WTC11 (cell line): ENCODE results near the gene TJAP1. TPM values are rescaled to one million over a fixed set of nuclear protein-coding genes. Genes with fewer than 3 reads are reported as not detected.

Source experiments
- ATAC-seq: fragments of 200-7000 bp; cut with Tn5 transposase; 2 replicates; pipeline ENCODE4 v1.10.0; 2021; ENCODE audit warnings: mild to moderate bottlenecking, moderate library complexity
- CTCF ChIA-PET: fragments of 300-600 bp; sonication (Branson Sonifier 250); formaldehyde crosslinking; loops from one replicate; lab custom pipeline; 2021; ENCODE audit warnings: antibody characterized with exemption; lab: Charles Lee
- POLR2A ChIA-PET: fragments of 350-600 bp; sonication (Branson Sonifier 250); formaldehyde crosslinking; loops from one replicate; lab custom pipeline; 2021; ENCODE audit warnings: antibody characterized with exemption; lab: Charles Lee
- DNase-seq: peaks from one replicate; pipeline ENCODE4 v3.0.0; 2021; ENCODE audit warnings: low spot score
- H3K27ac Mint-ChIP-seq: 2 replicates; pipeline ENCODE4 v1.8.0; 2021; ENCODE audit warnings: mixed read lengths
- H3K27me3 Mint-ChIP-seq: 2 replicates; pipeline ENCODE4 v1.8.0; 2021; ENCODE audit warnings: low read depth, mild to moderate bottlenecking, moderate library complexity, mixed read lengths
- H3K36me3 Mint-ChIP-seq: 2 replicates; pipeline ENCODE4 v1.8.0; 2021; ENCODE audit warnings: mixed read lengths
- H3K4me1 Mint-ChIP-seq: 2 replicates; pipeline ENCODE4 v1.8.0; 2022; ENCODE audit warnings: mixed read lengths
- H3K4me3 Mint-ChIP-seq: 2 replicates; pipeline ENCODE4 v1.8.0; 2021; ENCODE audit warnings: mild to moderate bottlenecking, moderate library complexity, mixed read lengths
- H3K9me3 Mint-ChIP-seq: 2 replicates; pipeline ENCODE4 v1.8.0; 2021; ENCODE audit warnings: mixed read lengths
- AR ChIP-seq: fragments of 250-450 bp; sonication (Bioruptor Pico); IDR thresholded peaks from 2 replicates; pipeline ENCODE4 v1.9.0; 2021; ENCODE audit warnings: mild to moderate bottlenecking
- CDX4 ChIP-seq: fragments of 250-450 bp; sonication (Bioruptor Pico); IDR thresholded peaks from 2 replicates; pipeline ENCODE4 v1.9.0; 2021; ENCODE audit warnings: moderate library complexity, mild to moderate bottlenecking, inconsistent platforms, borderline replicate concordance
- CTCF ChIP-seq: fragments of 200-600 bp; IDR thresholded peaks from 2 replicates; pipeline ENCODE4 v1.8.0; 2022; ENCODE audit warnings: antibody characterized with exemption
- E2F5 ChIP-seq: sonication (generic); formaldehyde crosslinking; IDR thresholded peaks from 2 replicates; pipeline ENCODE4 v1.8.1; 2022; ENCODE audit warnings: mild to moderate bottlenecking, moderate library complexity, missing genetic modification reagents
- ESRRA ChIP-seq: sonication (generic); formaldehyde crosslinking; IDR thresholded peaks from 2 replicates; pipeline ENCODE4 v1.8.1; 2022; ENCODE audit warnings: mild to moderate bottlenecking, missing genetic modification reagents, borderline replicate concordance
- HMGA2 ChIP-seq: fragments of 250-450 bp; sonication (Bioruptor Pico); IDR thresholded peaks from 2 replicates; pipeline ENCODE4 v1.4.0; 2021; ENCODE audit warnings: mild to moderate bottlenecking, moderate library complexity
- JUN ChIP-seq: sonication (generic); formaldehyde crosslinking; IDR thresholded peaks from 2 replicates; pipeline ENCODE4 v1.8.0; 2023; ENCODE audit warnings: mild to moderate bottlenecking, missing genetic modification reagents
- MYBL2 ChIP-seq: sonication (generic); formaldehyde crosslinking; IDR thresholded peaks from 2 replicates; pipeline ENCODE4 v1.8.1; 2023; ENCODE audit warnings: mild to moderate bottlenecking, moderate library complexity, missing genetic modification reagents
- NFYB ChIP-seq: sonication (generic); formaldehyde crosslinking; conservative IDR thresholded peaks from 2 replicates; pipeline ENCODE4 v1.8.0; 2022; ENCODE audit warnings: low read depth, missing genetic modification reagents
- SMAD4 ChIP-seq: sonication (generic); formaldehyde crosslinking; IDR thresholded peaks from 2 replicates; pipeline ENCODE4 v1.8.0; 2022; ENCODE audit warnings: mild to moderate bottlenecking, missing genetic modification reagents
- TEAD1 ChIP-seq: sonication (generic); formaldehyde crosslinking; IDR thresholded peaks from 2 replicates; pipeline ENCODE4 v1.8.0; 2022; ENCODE audit warnings: mild to moderate bottlenecking, missing genetic modification reagents
- USF1 ChIP-seq: sonication (generic); formaldehyde crosslinking; IDR thresholded peaks from 2 replicates; pipeline ENCODE4 v1.8.0; 2022; ENCODE audit warnings: mild to moderate bottlenecking, missing genetic modification reagents
- USF2 ChIP-seq: sonication (generic); formaldehyde crosslinking; IDR thresholded peaks from 2 replicates; pipeline ENCODE4 v1.8.1; 2023; ENCODE audit warnings: mild to moderate bottlenecking, missing genetic modification reagents, moderate library complexity
- ZNF425 ChIP-seq: fragments of 250-450 bp; sonication (Bioruptor Pico); conservative IDR thresholded peaks from 2 replicates; pipeline ENCODE4 v1.9.0; 2021; ENCODE audit warnings: mild to moderate bottlenecking
- total RNA-seq: library from RNA; stranded (reverse); gene quantifications from 3 replicates; pipeline ENCODE4 v1.2.3, GENCODE V29; 2021

Gene TJAP1
- total RNA-seq, 1 experiment from 2014 or later = 40.4 TPM

- Mint-ChIP-seq H3K4me1 (no peaks in the 10 kb centered on the region), H3K4me3 (no peak overlapping the region), H3K27me3 (no peaks in the 10 kb centered on the region), H3K36me3 (peaks cover 7% of the 10 kb centered on the region), H3K9me3 (no peaks in the 10 kb centered on the region), H3K27ac (no peak overlapping the region)
- TF ChIP-seq TEAD1 (CRISPR knock-in tag) = no peak
- TF ChIP-seq AR (CRISPR knock-in tag) = no peak
- no peak for TF ChIP-seq SMAD4 (CRISPR knock-in tag)
- TF ChIP-seq HMGA2 (CRISPR knock-in tag) = no peak
- TF ChIP-seq ZNF425 = no peak
- no peak for TF ChIP-seq ESRRA (CRISPR knock-in tag)
- ATAC-seq (no peak), DNase-seq (no peak)
- ChIA-PET POLR2A (no interaction called here), CTCF (interaction anchor here (2.2 kb wide), 1 partner anchor 54 kb away, joined by 6 read pairs; no protein-coding TSS in a partner anchor)
Observed at GRCh38 chr6:43442935-43443334, 34.4 kb upstream of the TJAP1 start.

- Mint-ChIP-seq H3K4me3 (no peak overlapping the region), H3K9me3 (no peaks in the 10 kb centered on the region), H3K27me3 (no peaks in the 10 kb centered on the region), H3K27ac (no peak overlapping the region), H3K36me3 (peaks cover 9% of the 10 kb centered on the region), H3K4me1 (no peaks in the 10 kb centered on the region)
- no peak for DNase-seq
- ChIA-PET POLR2A (no interaction called here), CTCF (interaction anchor here (1.2 to 2.2 kb wide), 3 partner anchors 11 to 63 kb away, joined by 3 to 6 read pairs (median 4); partner anchors contain the start of gene DLK2)
- ATAC-seq = no peak
- TF ChIP-seq USF2 (CRISPR knock-in tag) (no peak), CDX4 (CRISPR knock-in tag) (no peak), JUN (CRISPR knock-in tag) (no peak), E2F5 (CRISPR knock-in tag) (no peak), NFYB (CRISPR knock-in tag) (no peak), MYBL2 (CRISPR knock-in tag) (no peak)
Observed at GRCh38 chr6:43444036-43444435, 33.3 kb upstream of the TJAP1 start.

- TF ChIP-seq CTCF (no peak), USF1 (CRISPR knock-in tag) (no peak), MYBL2 (CRISPR knock-in tag) (no peak)
- H3K27me3 Mint-ChIP-seq = no peaks in the 10 kb centered on the region
- H3K4me1 Mint-ChIP-seq = no peaks in the 10 kb centered on the region
- H3K27ac Mint-ChIP-seq = no peak overlapping the region
- CTCF ChIA-PET = interaction anchor here (1.2 to 2.2 kb wide), 3 partner anchors 11 to 63 kb away, joined by 3 to 6 read pairs (median 4); partner anchors contain the start of gene DLK2
- no peak overlapping the region for H3K4me3 Mint-ChIP-seq
- H3K36me3 Mint-ChIP-seq = peaks cover 9% of the 10 kb centered on the region
- POLR2A ChIA-PET = no interaction called here
- H3K9me3 Mint-ChIP-seq = no peaks in the 10 kb centered on the region
- DNase-seq = no peak
- no peak for ATAC-seq
Observed at GRCh38 chr6:43444582-43444981, 32.8 kb upstream of the TJAP1 start.
